ENCODE results near the gene ARHGAP35.

ARHGAP35 gene

DNA sequence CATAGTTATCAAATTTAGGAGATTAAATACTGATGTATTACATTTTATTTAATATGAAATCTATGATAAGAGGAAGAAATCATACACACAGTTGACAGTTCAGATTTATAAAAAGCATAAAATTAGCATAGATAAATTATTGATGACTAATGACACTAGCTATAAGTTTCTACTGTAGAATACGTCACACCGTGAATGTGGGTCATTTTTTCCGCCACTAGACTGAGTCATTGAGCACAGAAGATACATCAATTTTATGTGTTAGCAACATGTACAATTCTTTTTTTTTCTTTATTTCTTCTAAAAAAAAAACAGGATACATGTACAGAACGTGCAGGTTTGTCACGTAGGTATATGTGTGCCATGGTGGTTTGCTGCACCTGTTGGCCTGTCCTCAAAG, 32.3 kb upstream of the ARHGAP35 start:
- H4K5ac ChIP-seq (ENCODE audit: low read length): no peak overlapping the region
- no CpG with 5 or more reads among the region's 5 CpGs for WGBS (ENCODE audit: extremely low coverage, insufficient coverage, low lambda C conversion rate)
- no peaks in the 10 kb centered on the region for H3K79me1 ChIP-seq (ENCODE audit: low read length)
- H2BK15ac ChIP-seq (replicated peaks; ENCODE audit: low read depth): no peak overlapping the region
- no peak overlapping the region for H3K27ac ChIP-seq (ENCODE audit: low read depth, low read length)
- no peaks in the 10 kb centered on the region for H3K79me2 ChIP-seq (ENCODE audit: control insufficient read depth, insufficient read depth, low read length)
- no peak overlapping the region for H3K23ac ChIP-seq (ENCODE audit: low read length)
- no peak overlapping the region for H2AK5ac ChIP-seq (ENCODE audit: low read length)
- H2BK120ac ChIP-seq (ENCODE audit: low read depth, low read length): no peak overlapping the region
- H3K56ac ChIP-seq (ENCODE audit: low read length): no peak overlapping the region
- H3K4me3 ChIP-seq (ENCODE audit: low read length): no peak overlapping the region
- no peak overlapping the region for H3K18ac ChIP-seq (ENCODE audit: low read length)
- no peak overlapping the region for H2BK5ac ChIP-seq (ENCODE audit: low read length)
- H4K8ac ChIP-seq (ENCODE audit: low read depth, low read length): no peak overlapping the region
- H3K9ac ChIP-seq (ENCODE audit: low read length): no peak overlapping the region
- no peak overlapping the region for H3K4me2 ChIP-seq (ENCODE audit: low read length)
- no peaks in the 10 kb centered on the region for H3K4me1 ChIP-seq (ENCODE audit: control insufficient read depth, low read depth, low read length)
- no peaks in the 10 kb centered on the region for H3K36me3 ChIP-seq (ENCODE audit: control insufficient read depth, insufficient read depth, low read length)
- H3K27me3 ChIP-seq (ENCODE audit: insufficient read depth, low read length, poor library complexity): no peaks in the 10 kb centered on the region
- H3K4ac ChIP-seq (ENCODE audit: low read depth, low read length): no peak overlapping the region
- no peak for DNase-seq

DNA sequence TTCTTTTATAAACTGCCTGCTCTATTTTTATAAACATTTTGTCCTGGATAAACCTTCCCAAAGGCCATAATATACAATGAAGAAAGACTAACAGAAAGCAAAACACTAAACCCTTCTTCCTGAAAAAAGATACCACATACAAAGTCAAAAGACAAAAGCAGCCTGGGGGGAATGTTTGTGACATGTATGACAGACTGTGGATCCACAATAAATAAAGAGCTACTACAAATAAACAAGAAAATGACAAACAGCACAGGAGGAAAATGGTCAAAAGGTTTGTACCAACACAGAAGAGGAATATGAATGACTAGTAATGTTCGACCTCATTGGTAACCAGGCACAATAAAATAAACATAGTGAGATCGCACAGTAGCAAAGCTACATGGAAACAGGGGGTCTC, 29.9 kb upstream of the ARHGAP35 start:
- no peak overlapping the region for H4K8ac ChIP-seq (ENCODE audit: low read depth, low read length)
- H3K56ac ChIP-seq (ENCODE audit: low read length): no peak overlapping the region
- no peak overlapping the region for H2BK5ac ChIP-seq (ENCODE audit: low read length)
- no peaks in the 10 kb centered on the region for H3K79me2 ChIP-seq (ENCODE audit: control insufficient read depth, insufficient read depth, low read length)
- WGBS (ENCODE audit: extremely low coverage, insufficient coverage, low lambda C conversion rate): no CpG with 5 or more reads among the region's 2 CpGs
- H3K23ac ChIP-seq (ENCODE audit: low read length): no peak overlapping the region
- no peak overlapping the region for H4K5ac ChIP-seq (ENCODE audit: low read length)
- no peak overlapping the region for H3K4me3 ChIP-seq (ENCODE audit: low read length)
- DNase-seq: no peak
- no peak overlapping the region for H3K4me2 ChIP-seq (ENCODE audit: low read length)
- H3K4ac ChIP-seq (ENCODE audit: low read depth, low read length): no peak overlapping the region
- H2BK15ac ChIP-seq (replicated peaks; ENCODE audit: low read depth): no peak overlapping the region
- no peak overlapping the region for H3K18ac ChIP-seq (ENCODE audit: low read length)
- H2AK5ac ChIP-seq (ENCODE audit: low read length): no peak overlapping the region
- no peaks in the 10 kb centered on the region for H3K79me1 ChIP-seq (ENCODE audit: low read length)
- no peak overlapping the region for H2BK120ac ChIP-seq (ENCODE audit: low read depth, low read length)
- no peaks in the 10 kb centered on the region for H3K4me1 ChIP-seq (ENCODE audit: control insufficient read depth, low read depth, low read length)
- no peaks in the 10 kb centered on the region for H3K27me3 ChIP-seq (ENCODE audit: insufficient read depth, low read length, poor library complexity)
- no peaks in the 10 kb centered on the region for H3K36me3 ChIP-seq (ENCODE audit: control insufficient read depth, insufficient read depth, low read length)
- H3K9ac ChIP-seq (ENCODE audit: low read length): no peak overlapping the region
- H3K27ac ChIP-seq (ENCODE audit: low read depth, low read length): no peak overlapping the region

DNA sequence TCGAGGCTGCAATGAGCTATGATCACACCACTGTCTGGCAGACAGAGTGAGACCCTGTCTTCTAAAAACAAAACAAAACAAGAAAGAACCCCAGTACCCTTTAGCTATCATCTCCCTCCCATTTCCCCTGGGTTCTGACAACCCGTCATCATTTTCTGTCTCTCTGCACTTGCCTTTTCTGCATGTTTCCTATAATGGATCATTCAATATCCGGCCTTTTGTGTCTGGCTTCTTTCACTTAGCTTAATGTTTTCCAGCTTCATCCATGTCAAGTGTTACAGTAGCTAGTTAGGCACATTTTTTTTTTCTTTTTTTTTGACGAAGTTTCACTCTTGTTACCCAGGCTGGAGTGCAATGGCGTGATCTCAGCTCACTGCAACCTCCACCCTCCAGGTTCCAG, 26.7 kb upstream of the ARHGAP35 start:
- Histone ChIP-seq H2BK5ac (ENCODE audit: low read length) (no peak overlapping the region), H2BK15ac (replicated peaks; ENCODE audit: low read depth) (no peak overlapping the region), H3K4me2 (ENCODE audit: low read length) (no peak overlapping the region), H3K79me1 (ENCODE audit: low read length) (no peaks in the 10 kb centered on the region), H3K9ac (ENCODE audit: low read length) (no peak overlapping the region), H3K4me3 (ENCODE audit: low read length) (no peak overlapping the region), H3K4me1 (ENCODE audit: control insufficient read depth, low read depth, low read length) (no peaks in the 10 kb centered on the region), H3K27ac (ENCODE audit: low read depth, low read length) (no peak overlapping the region), H3K36me3 (ENCODE audit: control insufficient read depth, insufficient read depth, low read length) (no peaks in the 10 kb centered on the region), H4K5ac (ENCODE audit: low read length) (no peak overlapping the region), H3K27me3 (ENCODE audit: insufficient read depth, low read length, poor library complexity) (no peaks in the 10 kb centered on the region), H3K56ac (ENCODE audit: low read length) (no peak overlapping the region), H2BK120ac (ENCODE audit: low read depth, low read length) (no peak overlapping the region), H2AK5ac (ENCODE audit: low read length) (no peak overlapping the region), H3K79me2 (ENCODE audit: control insufficient read depth, insufficient read depth, low read length) (no peaks in the 10 kb centered on the region), H3K4ac (ENCODE audit: low read depth, low read length) (no peak overlapping the region), H3K23ac (ENCODE audit: low read length) (no peak overlapping the region), H4K8ac (ENCODE audit: low read depth, low read length) (no peak overlapping the region), H3K18ac (ENCODE audit: low read length) (no peak overlapping the region)
- WGBS (ENCODE audit: extremely low coverage, insufficient coverage, low lambda C conversion rate): no CpG with 5 or more reads among the region's 5 CpGs
- DNase-seq: no peak

DNA sequence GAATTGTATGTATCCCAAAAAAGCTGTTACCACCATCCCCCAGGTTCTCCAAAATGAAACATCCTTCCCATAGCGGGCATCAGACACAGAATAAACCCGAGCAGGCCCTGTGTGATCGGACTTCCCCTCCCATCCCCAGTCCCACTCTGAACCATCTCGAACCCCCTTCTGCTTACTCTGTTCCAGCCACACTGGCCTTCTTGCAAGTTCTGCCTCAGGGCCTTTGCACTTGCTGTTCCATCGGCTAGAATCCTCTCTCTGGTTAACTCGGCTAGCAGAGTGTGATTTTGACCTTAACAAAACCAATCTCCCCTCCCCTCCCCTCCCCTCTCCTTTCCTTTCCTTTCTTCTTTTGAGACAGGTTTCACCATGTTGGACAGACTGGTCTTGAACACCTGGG, 25.8 kb upstream of the ARHGAP35 start:
- no CpG with 5 or more reads among the region's 6 CpGs for WGBS (ENCODE audit: extremely low coverage, insufficient coverage, low lambda C conversion rate)
- no peak overlapping the region for H3K27ac ChIP-seq (ENCODE audit: low read depth, low read length)
- H4K8ac ChIP-seq (ENCODE audit: low read depth, low read length): no peak overlapping the region
- H3K36me3 ChIP-seq (ENCODE audit: control insufficient read depth, insufficient read depth, low read length): peaks cover 1% of the 10 kb centered on the region
- H2BK120ac ChIP-seq (ENCODE audit: low read depth, low read length): no peak overlapping the region
- no peak overlapping the region for H3K18ac ChIP-seq (ENCODE audit: low read length)
- no peak for DNase-seq
- H3K79me2 ChIP-seq (ENCODE audit: control insufficient read depth, insufficient read depth, low read length): no peaks in the 10 kb centered on the region
- H2BK15ac ChIP-seq (replicated peaks; ENCODE audit: low read depth): no peak overlapping the region
- peaks cover 1% of the 10 kb centered on the region for H3K79me1 ChIP-seq (ENCODE audit: low read length)
- H3K56ac ChIP-seq (ENCODE audit: low read length): no peak overlapping the region
- H3K4me2 ChIP-seq (ENCODE audit: low read length): no peak overlapping the region
- H3K23ac ChIP-seq (ENCODE audit: low read length): no peak overlapping the region
- no peak overlapping the region for H4K5ac ChIP-seq (ENCODE audit: low read length)
- H3K4me3 ChIP-seq (ENCODE audit: low read length): no peak overlapping the region
- no peaks in the 10 kb centered on the region for H3K4me1 ChIP-seq (ENCODE audit: control insufficient read depth, low read depth, low read length)
- no peaks in the 10 kb centered on the region for H3K27me3 ChIP-seq (ENCODE audit: insufficient read depth, low read length, poor library complexity)
- no peak overlapping the region for H3K4ac ChIP-seq (ENCODE audit: low read depth, low read length)
- H2AK5ac ChIP-seq (ENCODE audit: low read length): no peak overlapping the region
- no peak overlapping the region for H2BK5ac ChIP-seq (ENCODE audit: low read length)
- H3K9ac ChIP-seq (ENCODE audit: low read length): no peak overlapping the region

DNA sequence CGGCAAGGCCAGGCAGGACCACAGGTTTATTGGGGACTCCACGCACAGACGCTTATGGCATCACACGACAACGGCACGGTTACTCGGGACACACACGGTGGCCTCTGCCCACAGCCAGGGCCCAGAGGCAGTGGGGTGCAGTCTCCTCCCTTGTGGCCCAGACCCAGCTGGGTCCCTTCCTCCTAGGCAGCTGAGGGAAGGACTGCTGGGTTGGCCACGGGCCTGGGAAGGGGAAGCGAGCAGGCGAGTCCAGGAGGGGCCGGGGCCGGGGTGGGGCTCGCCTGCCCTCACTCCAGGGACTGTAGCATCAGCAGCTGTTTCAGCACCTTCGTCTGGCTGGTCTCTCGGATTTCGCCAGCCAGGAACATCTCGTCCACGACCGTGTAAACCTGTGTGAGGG, 22.6 kb upstream of the ARHGAP35 start:
- H3K9ac ChIP-seq (ENCODE audit: low read length): no peak overlapping the region
- H2BK120ac ChIP-seq (ENCODE audit: low read depth, low read length): no peak overlapping the region
- WGBS (ENCODE audit: extremely low coverage, insufficient coverage, low lambda C conversion rate): no CpG with 5 or more reads among the region's 20 CpGs
- H3K79me2 ChIP-seq (ENCODE audit: control insufficient read depth, insufficient read depth, low read length): no peaks in the 10 kb centered on the region
- H4K8ac ChIP-seq (ENCODE audit: low read depth, low read length): no peak overlapping the region
- DNase-seq: no peak
- no peak overlapping the region for H2BK15ac ChIP-seq (replicated peaks; ENCODE audit: low read depth)
- no peaks in the 10 kb centered on the region for H3K4me1 ChIP-seq (ENCODE audit: control insufficient read depth, low read depth, low read length)
- H3K23ac ChIP-seq (ENCODE audit: low read length): no peak overlapping the region
- no peaks in the 10 kb centered on the region for H3K27me3 ChIP-seq (ENCODE audit: insufficient read depth, low read length, poor library complexity)
- H3K4me2 ChIP-seq (ENCODE audit: low read length): no peak overlapping the region
- no peak overlapping the region for H3K56ac ChIP-seq (ENCODE audit: low read length)
- H3K4ac ChIP-seq (ENCODE audit: low read depth, low read length): no peak overlapping the region
- H3K18ac ChIP-seq (ENCODE audit: low read length): no peak overlapping the region
- no peak overlapping the region for H3K27ac ChIP-seq (ENCODE audit: low read depth, low read length)
- H2BK5ac ChIP-seq (ENCODE audit: low read length): no peak overlapping the region
- peaks cover 2% of the 10 kb centered on the region for H3K79me1 ChIP-seq (ENCODE audit: low read length)
- H4K5ac ChIP-seq (ENCODE audit: low read length): no peak overlapping the region
- peaks cover 4% of the 10 kb centered on the region for H3K36me3 ChIP-seq (ENCODE audit: control insufficient read depth, insufficient read depth, low read length)
- H2AK5ac ChIP-seq (ENCODE audit: low read length): no peak overlapping the region
- H3K4me3 ChIP-seq (ENCODE audit: low read length): no peak overlapping the region

DNA sequence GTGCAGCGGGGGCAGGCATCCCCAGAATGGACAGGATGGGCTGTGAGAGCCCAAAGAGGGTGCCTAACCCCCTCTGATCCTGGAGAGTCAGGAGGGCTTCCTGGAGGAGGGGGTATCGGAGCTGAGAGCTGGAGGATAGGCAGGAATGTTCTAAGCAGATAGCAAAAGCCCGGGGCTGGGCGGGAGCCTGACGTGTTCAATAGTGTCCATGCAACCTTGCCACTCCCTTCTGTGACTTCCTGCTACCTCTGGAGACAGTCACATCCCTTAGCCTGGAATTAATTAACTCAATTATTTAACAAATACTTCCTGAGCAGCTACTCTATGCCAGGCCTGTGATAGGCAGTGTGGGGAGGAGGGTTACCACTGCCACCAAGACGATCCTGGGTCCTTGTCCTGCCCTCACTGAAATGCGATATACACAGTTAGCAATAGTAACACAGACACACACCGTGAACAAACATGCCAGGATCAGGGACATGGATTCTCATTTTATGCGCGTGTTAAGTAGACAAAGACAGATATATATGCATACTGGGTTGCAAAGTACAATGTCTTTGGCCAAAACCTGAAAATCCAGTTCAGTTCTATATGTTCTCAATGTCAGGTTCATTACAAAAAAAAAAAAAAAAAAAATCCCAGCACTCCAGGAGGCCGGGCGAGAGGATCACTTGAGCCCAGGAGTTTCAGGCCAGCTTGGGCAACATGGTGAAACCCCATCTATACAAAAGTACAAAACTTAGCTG, 20.9 kb upstream of the ARHGAP35 start:
- Histone ChIP-seq H3K4me3 (ENCODE audit: low read length) (no peak overlapping the region), H2BK120ac (ENCODE audit: low read depth, low read length) (no peak overlapping the region), H3K27ac (ENCODE audit: low read depth, low read length) (no peak overlapping the region), H4K5ac (ENCODE audit: low read length) (no peak overlapping the region), H3K23ac (ENCODE audit: low read length) (no peak overlapping the region), H3K4ac (ENCODE audit: low read depth, low read length) (no peak overlapping the region), H3K9ac (ENCODE audit: low read length) (no peak overlapping the region), H4K8ac (ENCODE audit: low read depth, low read length) (no peak overlapping the region), H3K36me3 (ENCODE audit: control insufficient read depth, insufficient read depth, low read length) (peaks cover 4% of the 10 kb centered on the region), H3K4me1 (ENCODE audit: control insufficient read depth, low read depth, low read length) (no peaks in the 10 kb centered on the region), H3K18ac (ENCODE audit: low read length) (no peak overlapping the region), H3K56ac (ENCODE audit: low read length) (no peak overlapping the region), H3K27me3 (ENCODE audit: insufficient read depth, low read length, poor library complexity) (no peaks in the 10 kb centered on the region), H2BK15ac (replicated peaks; ENCODE audit: low read depth) (no peak overlapping the region), H3K4me2 (ENCODE audit: low read length) (no peak overlapping the region), H3K79me1 (ENCODE audit: low read length) (peaks cover 2% of the 10 kb centered on the region), H2BK5ac (ENCODE audit: low read length) (no peak overlapping the region), H3K79me2 (ENCODE audit: control insufficient read depth, insufficient read depth, low read length) (no peaks in the 10 kb centered on the region), H2AK5ac (ENCODE audit: low read length) (no peak overlapping the region)
- no peak for DNase-seq
- WGBS (ENCODE audit: extremely low coverage, insufficient coverage, low lambda C conversion rate): no CpG with 5 or more reads among the region's 12 CpGs

Data from mesendoderm (in vitro differentiated cells).